Activated T-helper 17 cell treated with anti-CD3 and anti-CD28 coated beads, Interleukin-2, amount 50 U/mL, for 72 hours (primary cell): ENCODE data around the gene ADGRG3. TPM values are rescaled to one million over a fixed set of nuclear protein-coding genes. Genes with fewer than 3 reads are reported as not detected.

Experiments used
- ATAC-seq: fragments of 150-1000 bp; cut with Tn5 transposase; replicated peaks from 2 replicates; pipeline ENCODE4 v1.10.0; 2021; ENCODE audit warnings: mild to moderate bottlenecking, moderate library complexity
- H3K27ac Mint-ChIP-seq: one replicate; pipeline ENCODE4 v1.8.0; 2022; ENCODE audit warnings: mixed read lengths
- H3K27me3 Mint-ChIP-seq: one replicate; pipeline ENCODE4 v1.8.0; 2022; ENCODE audit warnings: mixed read lengths
- H3K36me3 Mint-ChIP-seq: one replicate; pipeline ENCODE4 v1.8.0; 2022; ENCODE audit warnings: low read depth, mild to moderate bottlenecking, mixed read lengths
- H3K4me1 Mint-ChIP-seq: one replicate; pipeline ENCODE4 v1.8.0; 2022; ENCODE audit warnings: mixed read lengths
- H3K4me3 Mint-ChIP-seq: one replicate; pipeline ENCODE4 v1.8.0; 2022; ENCODE audit warnings: mild to moderate bottlenecking, mixed read lengths
- H3K9me3 Mint-ChIP-seq: one replicate; pipeline ENCODE4 v1.8.0; 2022; ENCODE audit warnings: mixed read lengths
- total RNA-seq, 2 donors: library from RNA; stranded (reverse); gene quantifications; one replicate each; pipeline ENCODE4 v1.2.3, GENCODE V29; 2022

Gene ADGRG3
- total RNA-seq, 2 donors from 2014 or later = not detected

DNA sequence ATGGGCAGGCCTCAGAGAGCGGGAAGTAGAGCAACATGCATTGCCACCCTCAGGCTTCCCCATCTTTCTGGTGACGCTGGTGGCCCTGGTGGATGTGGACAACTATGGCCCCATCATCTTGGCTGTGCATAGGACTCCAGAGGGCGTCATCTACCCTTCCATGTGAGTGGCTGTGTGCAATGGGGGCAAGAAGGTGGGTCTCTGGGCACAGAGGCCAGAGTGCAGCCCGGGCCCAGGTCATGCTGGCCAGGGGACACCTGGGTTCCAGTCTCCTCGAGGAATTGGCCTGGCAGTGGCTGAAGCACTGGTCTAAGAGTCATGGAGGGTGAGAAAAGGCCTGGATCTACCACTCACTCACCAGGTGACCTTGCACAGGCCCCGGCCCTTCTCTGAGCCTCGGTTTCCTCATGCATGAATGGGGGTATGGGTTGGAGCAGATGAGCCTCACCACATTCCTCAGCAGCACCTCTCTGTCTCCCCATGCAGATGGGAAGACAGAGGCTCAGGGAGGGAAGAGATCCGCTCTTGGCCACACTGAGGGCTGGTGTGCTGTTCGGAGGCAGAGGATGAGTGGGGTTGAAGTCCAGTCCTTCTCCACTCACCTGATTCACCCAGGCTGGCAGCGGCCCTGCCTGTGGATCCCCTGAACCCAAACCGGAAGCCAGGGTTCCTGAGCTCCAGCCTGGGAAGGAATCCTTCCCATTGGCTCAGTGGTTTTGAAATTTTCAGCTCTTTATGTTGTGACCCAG is 7.2 kb upstream of the ADGRG3 start:
- Mint-ChIP-seq H3K27ac (no peak overlapping the region), H3K27me3 (no peaks in the 10 kb centered on the region)

GRCh38 chr16:57661510-57661909 is 6.6 kb upstream of the ADGRG3 start:
- H3K9me3 Mint-ChIP-seq = no peaks in the 10 kb centered on the region
- ATAC-seq = no peak
- H3K36me3 Mint-ChIP-seq = no peaks in the 10 kb centered on the region
- peaks cover 4% of the 10 kb centered on the region for H3K4me1 Mint-ChIP-seq
- no peak overlapping the region for H3K4me3 Mint-ChIP-seq
- H3K27ac Mint-ChIP-seq = no peak overlapping the region
- no peaks in the 10 kb centered on the region for H3K27me3 Mint-ChIP-seq

More for the DNA sequence above, 7.2 kb upstream of the ADGRG3 start:
- Mint-ChIP-seq H3K9me3 (no peaks in the 10 kb centered on the region), H3K4me1 (peaks cover 7% of the 10 kb centered on the region), H3K4me3 (no peak overlapping the region), H3K36me3 (no peaks in the 10 kb centered on the region)
- no peak for ATAC-seq

GRCh38 chr16:57661936-57662906 is 5.9 kb upstream of the ADGRG3 start:
- no peaks in the 10 kb centered on the region for H3K27me3 Mint-ChIP-seq
- no peak overlapping the region for H3K4me3 Mint-ChIP-seq
- H3K4me1 Mint-ChIP-seq = peaks cover 4% of the 10 kb centered on the region
- H3K36me3 Mint-ChIP-seq = no peaks in the 10 kb centered on the region
- H3K9me3 Mint-ChIP-seq = no peaks in the 10 kb centered on the region
- no peak overlapping the region for H3K27ac Mint-ChIP-seq
- ATAC-seq = no peak

DNA sequence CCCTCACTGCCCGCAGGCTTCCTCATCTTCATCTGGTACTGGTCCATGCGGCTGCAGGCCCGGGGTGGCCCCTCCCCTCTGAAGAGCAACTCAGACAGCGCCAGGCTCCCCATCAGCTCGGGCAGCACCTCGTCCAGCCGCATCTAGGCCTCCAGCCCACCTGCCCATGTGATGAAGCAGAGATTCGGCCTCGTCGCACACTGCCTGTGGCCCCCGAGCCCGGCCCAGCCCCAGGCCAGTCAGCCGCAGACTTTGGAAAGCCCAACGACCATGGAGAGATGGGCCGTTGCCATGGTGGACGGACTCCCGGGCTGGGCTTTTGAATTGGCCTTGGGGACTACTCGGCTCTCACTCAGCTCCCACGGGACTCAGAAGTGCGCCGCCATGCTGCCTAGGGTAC is 4.7 kb upstream of the ADGRG3 start:
- no peaks in the 10 kb centered on the region for H3K36me3 Mint-ChIP-seq

GRCh38 chr16:57663917-57664661 is 4.0 kb upstream of the ADGRG3 start:
- Mint-ChIP-seq H3K4me1 (no peaks in the 10 kb centered on the region), H3K27ac (no peak overlapping the region), H3K9me3 (no peaks in the 10 kb centered on the region), H3K27me3 (no peaks in the 10 kb centered on the region), H3K36me3 (no peaks in the 10 kb centered on the region), H3K4me3 (no peak overlapping the region)
- ATAC-seq = no peak

More for the DNA sequence above, 4.7 kb upstream of the ADGRG3 start:
- no peaks in the 10 kb centered on the region for H3K27me3 Mint-ChIP-seq
- H3K4me3 Mint-ChIP-seq = no peak overlapping the region
- no peaks in the 10 kb centered on the region for H3K9me3 Mint-ChIP-seq
- H3K4me1 Mint-ChIP-seq = peaks cover under 1% of the 10 kb centered on the region
- no peak overlapping the region for H3K27ac Mint-ChIP-seq
- no peak for ATAC-seq

DNA sequence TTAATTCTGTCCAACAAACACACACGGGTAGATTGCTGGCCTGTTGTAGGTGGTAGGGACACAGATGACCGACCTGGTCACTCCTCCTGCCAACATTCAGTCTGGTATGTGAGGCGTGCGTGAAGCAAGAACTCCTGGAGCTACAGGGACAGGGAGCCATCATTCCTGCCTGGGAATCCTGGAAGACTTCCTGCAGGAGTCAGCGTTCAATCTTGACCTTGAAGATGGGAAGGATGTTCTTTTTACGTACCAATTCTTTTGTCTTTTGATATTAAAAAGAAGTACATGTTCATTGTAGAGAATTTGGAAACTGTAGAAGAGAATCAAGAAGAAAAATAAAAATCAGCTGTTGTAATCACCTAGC is 3.5 kb upstream of the ADGRG3 start:
- no peak overlapping the region for H3K4me3 Mint-ChIP-seq
- H3K36me3 Mint-ChIP-seq = no peaks in the 10 kb centered on the region
- no peaks in the 10 kb centered on the region for H3K9me3 Mint-ChIP-seq
- H3K27ac Mint-ChIP-seq = no peak overlapping the region
- no peak for ATAC-seq
- no peaks in the 10 kb centered on the region for H3K4me1 Mint-ChIP-seq
- H3K27me3 Mint-ChIP-seq = no peaks in the 10 kb centered on the region

DNA sequence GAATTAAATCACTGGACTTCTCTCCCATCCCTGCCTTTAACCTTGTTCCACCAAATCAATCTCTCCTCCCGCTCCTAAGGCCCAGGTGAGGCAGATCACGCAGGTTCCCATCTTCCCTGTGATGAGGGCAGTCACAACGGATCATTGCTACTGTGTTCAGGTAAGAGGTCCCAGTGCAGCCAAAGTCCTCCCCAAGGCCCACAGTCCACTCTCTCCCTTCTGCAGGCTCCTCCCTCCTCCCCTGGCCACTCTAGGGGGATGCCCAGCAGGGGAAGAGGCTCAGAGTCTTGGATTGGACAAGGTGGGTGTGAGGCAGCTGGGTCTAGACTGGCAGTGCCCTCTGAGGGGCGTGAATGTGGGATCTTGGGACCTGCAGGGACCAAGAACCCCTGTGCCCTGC is 2.6 kb upstream of the ADGRG3 start:
- H3K4me1 Mint-ChIP-seq = no peaks in the 10 kb centered on the region
- ATAC-seq = no peak

GRCh38 chr16:57666353-57667047 is 1.6 kb upstream of the ADGRG3 start:
- ATAC-seq = no peak
- peaks cover 1% of the 10 kb centered on the region for H3K27me3 Mint-ChIP-seq
- H3K9me3 Mint-ChIP-seq = no peaks in the 10 kb centered on the region
- H3K4me1 Mint-ChIP-seq = no peaks in the 10 kb centered on the region
- no peaks in the 10 kb centered on the region for H3K36me3 Mint-ChIP-seq
- no peak overlapping the region for H3K4me3 Mint-ChIP-seq
- H3K27ac Mint-ChIP-seq = no peak overlapping the region

More for the DNA sequence above, 2.6 kb upstream of the ADGRG3 start:
- peak overlapping the region; percentile 36 for H3K27ac Mint-ChIP-seq
- H3K36me3 Mint-ChIP-seq = no peaks in the 10 kb centered on the region
- H3K9me3 Mint-ChIP-seq = no peaks in the 10 kb centered on the region
- H3K27me3 Mint-ChIP-seq = no peaks in the 10 kb centered on the region
- H3K4me3 Mint-ChIP-seq = no peak overlapping the region

DNA sequence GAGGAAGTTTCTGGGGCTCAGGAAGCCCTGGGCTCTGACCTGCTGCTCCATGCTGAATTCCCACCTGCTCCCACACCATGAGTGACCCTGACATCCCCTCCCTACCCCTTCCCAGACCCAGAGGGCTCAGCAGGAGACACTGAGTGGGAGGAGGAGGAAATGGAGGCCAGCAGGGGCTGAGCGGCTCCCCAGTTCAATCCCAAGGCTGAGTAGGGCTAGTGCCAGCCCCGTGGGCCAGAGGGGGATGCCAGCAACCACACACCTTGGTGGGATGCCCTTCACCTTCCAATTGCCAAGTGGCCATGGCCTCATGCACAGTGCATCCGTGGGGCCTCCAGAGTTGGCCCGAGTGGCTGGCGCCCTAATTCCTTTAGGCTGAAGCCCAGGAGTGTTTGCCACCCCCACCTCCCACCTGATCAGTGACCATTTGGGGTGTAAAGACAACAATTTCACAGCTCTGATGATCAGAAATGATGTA is 1.0 kb upstream of the ADGRG3 start:
- H3K27ac Mint-ChIP-seq = no peak overlapping the region
- no peak for ATAC-seq
- H3K4me1 Mint-ChIP-seq = no peaks in the 10 kb centered on the region
- H3K4me3 Mint-ChIP-seq = no peak overlapping the region
- no peaks in the 10 kb centered on the region for H3K9me3 Mint-ChIP-seq
- H3K27me3 Mint-ChIP-seq = peaks cover 3% of the 10 kb centered on the region
- no peaks in the 10 kb centered on the region for H3K36me3 Mint-ChIP-seq

DNA sequence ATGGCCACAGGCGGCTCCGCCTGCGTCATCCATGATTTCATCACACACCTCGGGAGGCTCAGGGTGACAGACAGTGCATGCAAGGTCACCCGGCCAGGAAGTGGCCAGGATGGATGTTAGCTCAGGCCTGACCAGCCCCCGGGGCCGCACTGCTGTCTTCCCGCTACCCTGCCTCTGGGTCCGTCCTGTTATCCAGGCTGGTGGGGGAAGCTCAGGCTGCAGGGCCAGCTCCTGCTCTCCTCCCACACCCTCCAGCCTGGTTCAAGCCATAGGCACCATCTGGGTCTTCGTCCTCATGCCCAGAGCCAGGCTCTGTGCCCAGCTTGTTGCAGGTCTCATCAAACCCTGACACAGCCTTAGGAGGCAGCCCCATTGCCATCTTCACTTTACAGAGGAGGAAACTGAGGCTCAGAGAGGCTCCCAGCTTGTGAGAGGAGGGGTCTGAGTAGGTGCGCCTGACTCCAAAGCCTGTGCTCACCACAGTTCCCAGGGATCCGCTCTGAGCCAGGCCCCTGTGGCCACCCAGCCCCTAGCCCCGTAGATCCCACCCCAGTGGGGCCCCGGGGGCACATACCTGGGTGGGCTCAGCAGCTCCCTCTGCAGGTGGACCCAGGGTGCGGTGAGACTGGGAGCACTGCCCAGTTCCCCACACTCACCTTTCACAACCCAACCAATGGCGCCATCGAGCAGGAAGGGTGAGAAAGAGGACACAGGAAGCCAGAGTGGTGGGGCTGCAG is 412 bp upstream of the ADGRG3 start:
- Mint-ChIP-seq H3K27me3 (peaks cover 3% of the 10 kb centered on the region), H3K4me1 (no peaks in the 10 kb centered on the region), H3K36me3 (no peaks in the 10 kb centered on the region), H3K9me3 (no peaks in the 10 kb centered on the region), H3K4me3 (no peak overlapping the region), H3K27ac (no peak overlapping the region)
- ATAC-seq = peak; percentile 7

DNA sequence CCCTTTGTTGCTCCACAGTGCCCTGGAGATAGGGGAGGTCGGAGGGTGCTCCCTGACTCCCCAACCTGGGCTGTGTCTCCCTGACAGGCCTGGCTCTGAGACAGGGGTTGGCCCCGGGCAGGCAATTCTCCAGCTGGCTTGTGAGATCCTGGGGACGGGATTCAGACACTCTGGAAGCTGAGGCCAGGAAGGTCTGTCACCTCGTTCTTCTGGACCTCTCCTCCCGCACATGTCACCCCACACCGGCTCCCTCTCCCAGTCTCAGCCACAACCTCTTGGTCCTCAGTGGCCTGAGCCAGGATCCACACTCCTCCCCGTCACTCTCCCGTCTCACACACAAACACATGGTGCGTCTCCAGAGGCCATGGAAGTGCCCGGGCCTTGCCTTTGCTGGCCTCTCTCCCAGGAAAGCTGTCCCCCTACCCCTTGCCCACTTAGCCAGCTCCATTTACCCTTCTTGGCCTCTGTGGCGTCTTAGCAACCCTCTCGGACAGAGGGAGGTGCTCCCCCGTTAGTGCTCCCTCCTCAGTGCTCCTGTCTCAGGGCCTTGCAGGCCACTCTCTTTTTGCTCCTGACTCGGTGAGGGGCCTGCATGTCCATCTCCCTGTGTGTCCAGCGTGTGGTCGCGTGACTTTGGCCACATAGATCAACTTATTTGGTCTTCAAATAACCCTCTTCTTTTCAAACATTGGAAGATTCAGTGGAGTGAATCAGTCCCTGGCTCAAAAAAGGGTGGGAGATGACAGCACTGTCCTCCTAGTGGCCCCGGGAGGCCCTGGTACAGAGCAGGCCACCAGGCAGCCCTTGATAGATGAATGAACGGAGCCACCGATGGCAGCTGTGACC is 747 bp downstream of the ADGRG3 start:
- Mint-ChIP-seq H3K4me3 (no peak overlapping the region), H3K9me3 (no peaks in the 10 kb centered on the region), H3K27me3 (peaks cover 6% of the 10 kb centered on the region), H3K27ac (peak overlapping the region; percentile 29), H3K4me1 (no peaks in the 10 kb centered on the region), H3K36me3 (no peaks in the 10 kb centered on the region)
- no peak for ATAC-seq

GRCh38 chr16:57669476-57670162 is 1.5 kb downstream of the ADGRG3 start:
- Mint-ChIP-seq H3K27ac (no peak overlapping the region), H3K4me1 (no peaks in the 10 kb centered on the region), H3K36me3 (no peaks in the 10 kb centered on the region), H3K27me3 (peaks cover 9% of the 10 kb centered on the region), H3K4me3 (no peak overlapping the region), H3K9me3 (no peaks in the 10 kb centered on the region)
- ATAC-seq = no peak
